Measurements from ENCODE around the gene CKLF.

CKLF gene

DNA sequence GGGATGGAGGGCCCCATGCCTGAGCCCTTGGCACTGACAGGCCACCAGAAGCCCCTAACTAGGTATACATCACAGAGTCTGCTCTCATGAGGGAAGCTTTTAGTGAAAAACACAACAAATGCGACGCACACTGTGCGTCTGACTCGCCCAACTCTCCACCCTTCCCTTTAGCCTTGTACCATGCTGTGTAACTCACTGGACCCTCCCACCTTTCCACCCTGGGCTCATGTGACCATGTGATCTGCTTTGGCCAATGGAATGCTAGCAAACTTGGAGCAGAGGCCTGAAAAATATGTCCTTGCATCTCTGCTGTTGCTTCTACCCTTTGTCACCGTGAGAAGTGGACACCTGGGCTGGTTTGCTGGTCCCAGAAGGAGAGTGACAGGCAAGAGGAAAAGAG, 24.1 kb upstream of the CKLF start:
- DNase-seq (ENCODE audit: low spot score) = no peak
- TF ChIP-seq, protein P1, sequence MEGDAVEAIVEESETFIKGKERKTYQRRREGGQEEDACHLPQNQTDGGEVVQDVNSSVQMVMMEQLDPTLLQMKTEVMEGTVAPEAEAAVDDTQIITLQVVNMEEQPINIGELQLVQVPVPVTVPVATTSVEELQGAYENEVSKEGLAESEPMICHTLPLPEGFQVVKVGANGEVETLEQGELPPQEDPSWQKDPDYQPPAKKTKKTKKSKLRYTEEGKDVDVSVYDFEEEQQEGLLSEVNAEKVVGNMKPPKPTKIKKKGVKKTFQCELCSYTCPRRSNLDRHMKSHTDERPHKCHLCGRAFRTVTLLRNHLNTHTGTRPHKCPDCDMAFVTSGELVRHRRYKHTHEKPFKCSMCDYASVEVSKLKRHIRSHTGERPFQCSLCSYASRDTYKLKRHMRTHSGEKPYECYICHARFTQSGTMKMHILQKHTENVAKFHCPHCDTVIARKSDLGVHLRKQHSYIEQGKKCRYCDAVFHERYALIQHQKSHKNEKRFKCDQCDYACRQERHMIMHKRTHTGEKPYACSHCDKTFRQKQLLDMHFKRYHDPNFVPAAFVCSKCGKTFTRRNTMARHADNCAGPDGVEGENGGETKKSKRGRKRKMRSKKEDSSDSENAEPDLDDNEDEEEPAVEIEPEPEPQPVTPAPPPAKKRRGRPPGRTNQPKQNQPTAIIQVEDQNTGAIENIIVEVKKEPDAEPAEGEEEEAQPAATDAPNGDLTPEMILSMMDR (IDR thresholded peaks at IDR 0.05; ENCODE audit: extremely low read depth, missing control alignments) = no peak

DNA sequence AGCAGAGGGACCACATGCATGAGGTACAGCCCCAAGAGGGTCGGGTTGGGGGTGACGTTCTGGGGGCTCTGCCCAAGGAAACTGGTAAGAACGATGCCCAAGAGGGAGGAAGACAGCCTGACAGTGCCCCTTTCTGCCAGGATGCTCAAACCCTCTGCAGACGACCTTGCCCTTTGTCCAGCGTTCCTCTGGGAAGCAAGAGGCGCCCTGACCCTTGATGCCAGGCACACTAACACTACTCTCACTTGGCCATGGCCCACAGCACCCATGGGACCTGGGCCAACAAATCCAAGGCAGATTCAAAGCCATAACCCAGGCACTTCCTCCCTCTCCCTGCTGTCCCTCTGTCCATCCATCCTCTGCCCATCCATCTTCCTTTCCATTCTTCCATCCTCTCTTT, 22.9 kb upstream of the CKLF start:
- TF ChIP-seq, protein P1 (IDR thresholded peaks at IDR 0.05; ENCODE audit: extremely low read depth, missing control alignments) = no peak

DNA sequence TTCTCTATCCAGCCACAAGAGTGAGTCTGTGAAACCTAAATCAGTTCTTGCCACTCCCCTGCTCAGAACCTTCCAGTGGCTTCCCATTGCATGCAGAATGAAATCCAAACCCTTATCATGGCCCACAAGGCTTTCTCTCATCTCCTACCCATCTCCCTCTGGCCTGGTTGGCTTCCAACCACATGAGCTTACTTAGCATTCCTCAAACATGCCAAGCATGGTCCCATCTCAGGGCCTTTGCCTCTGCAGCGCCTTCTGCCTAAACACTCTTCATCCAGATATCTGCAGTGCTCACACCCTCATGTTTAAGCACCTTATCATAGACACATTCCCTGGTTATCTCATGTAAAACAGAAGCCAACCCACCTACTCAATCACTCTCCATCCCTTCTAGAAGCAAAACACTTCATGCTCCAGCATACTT, 18.0 kb upstream of the CKLF start:
- DNase-seq (ENCODE audit: low spot score) = no peak
- TF ChIP-seq, protein P1 (IDR thresholded peaks at IDR 0.05; ENCODE audit: extremely low read depth, missing control alignments) = no peak

More for the DNA sequence above, 22.9 kb upstream of the CKLF start:
- no peak for DNase-seq (ENCODE audit: low spot score)

DNA sequence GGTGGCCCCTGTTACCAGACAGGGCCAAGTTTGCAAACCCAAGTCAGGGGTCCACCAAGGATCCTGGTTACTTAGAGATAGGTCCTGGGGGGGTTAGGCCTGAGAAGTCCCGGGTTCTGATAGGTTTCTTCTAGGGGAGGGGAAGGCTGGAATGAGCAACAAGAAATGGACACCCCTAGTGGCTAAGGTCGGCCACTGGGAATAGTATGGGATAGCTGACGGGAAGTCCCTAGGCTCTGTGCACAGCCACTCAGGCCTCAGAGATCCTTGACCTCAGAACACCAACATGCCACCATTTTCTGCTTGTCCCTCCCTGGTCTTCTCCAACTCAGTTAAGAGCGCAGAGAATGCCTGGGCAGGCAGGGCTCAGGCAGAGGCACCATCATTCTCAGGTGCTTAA, 15.9 kb upstream of the CKLF start:
- no peak for DNase-seq (ENCODE audit: low spot score)
- TF ChIP-seq, protein P1 (IDR thresholded peaks at IDR 0.05; ENCODE audit: extremely low read depth, missing control alignments) = no peak

DNA sequence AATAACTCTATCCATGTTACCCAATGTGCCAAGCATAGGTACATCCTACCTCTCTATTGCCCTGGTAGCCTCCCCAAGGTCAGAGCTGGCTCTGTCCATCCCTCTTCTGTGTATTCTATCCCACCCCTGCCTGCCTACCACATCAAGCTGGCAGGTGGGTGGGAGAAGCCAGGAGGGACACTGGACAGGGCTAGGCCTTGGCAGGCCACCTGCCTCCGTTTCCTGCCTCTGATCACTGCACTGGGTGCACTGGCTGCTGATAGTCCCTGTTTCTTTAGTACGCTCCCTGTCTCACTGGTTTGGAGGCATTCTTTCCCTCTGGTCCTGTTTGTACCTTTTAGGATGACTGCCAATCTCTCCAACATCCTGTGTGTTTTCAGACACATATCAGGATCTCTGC, 15.1 kb upstream of the CKLF start:
- no peak for DNase-seq (ENCODE audit: low spot score)

DNA sequence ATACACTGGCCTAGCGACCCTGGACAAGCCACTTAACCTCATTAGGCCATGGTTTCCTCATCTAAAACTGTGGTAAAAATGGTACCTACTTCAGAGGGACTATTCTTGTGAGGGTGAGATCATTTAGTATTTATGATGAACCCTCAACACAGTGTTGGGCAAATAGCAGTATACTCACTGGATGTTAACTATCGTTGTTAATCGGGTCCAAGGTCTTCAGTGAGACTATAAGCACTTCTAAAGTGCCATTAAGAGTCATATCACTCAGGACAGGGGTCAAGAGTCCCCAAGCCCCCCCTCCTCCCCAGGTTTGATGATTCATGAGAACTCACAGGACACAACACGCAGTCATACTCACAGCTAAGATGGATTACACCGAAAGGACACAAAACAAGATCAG, 13.5 kb upstream of the CKLF start:
- TF ChIP-seq, protein P1 (IDR thresholded peaks at IDR 0.05; ENCODE audit: extremely low read depth, missing control alignments) = no peak
- no peak for DNase-seq (ENCODE audit: low spot score)

More for the DNA sequence above, 15.1 kb upstream of the CKLF start:
- TF ChIP-seq, protein P1 (IDR thresholded peaks at IDR 0.05; ENCODE audit: extremely low read depth, missing control alignments) = no peak

DNA sequence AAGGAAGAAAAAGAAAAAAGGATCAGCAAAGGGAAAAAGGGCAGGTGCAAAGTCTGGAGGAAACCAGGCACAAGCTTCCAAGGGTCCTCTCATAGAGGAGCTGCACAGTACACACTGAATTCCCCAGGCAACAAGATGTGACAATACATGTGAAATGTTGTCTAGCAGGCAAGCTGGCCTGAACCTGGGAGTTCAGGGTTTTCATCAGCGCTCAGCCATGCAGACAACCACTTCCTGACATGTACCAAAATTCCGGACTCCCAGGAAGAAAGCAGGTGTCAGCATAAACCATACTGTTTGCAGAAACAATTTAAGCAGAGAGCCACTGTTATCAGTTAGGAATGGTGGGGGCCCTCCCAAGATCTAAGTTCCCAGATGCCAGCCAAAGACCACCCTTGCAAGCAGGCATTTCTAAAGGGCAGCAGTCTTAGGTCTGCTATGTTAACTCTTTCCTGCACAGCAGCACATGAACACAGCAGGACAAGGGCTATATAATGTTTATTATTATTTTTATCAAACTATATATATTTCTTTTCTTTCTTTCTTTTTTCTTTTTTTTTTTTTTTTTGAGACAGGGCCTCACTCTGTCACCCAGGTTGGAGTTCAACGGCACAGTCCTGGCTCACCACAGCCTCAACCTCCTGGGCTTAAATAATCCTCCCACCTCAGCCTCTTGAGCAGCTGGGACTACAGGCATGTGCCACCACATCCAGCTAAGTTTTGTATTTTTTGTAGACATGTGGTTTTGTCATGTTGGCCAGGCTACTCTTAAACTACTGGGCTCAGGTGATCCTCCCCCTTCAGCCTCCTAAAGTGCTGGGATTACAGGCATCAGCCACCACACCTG, 12.5 kb upstream of the CKLF start:
- TF ChIP-seq, protein P1 (IDR thresholded peaks at IDR 0.05; ENCODE audit: extremely low read depth, missing control alignments) = no peak
- peak; percentile 50 for DNase-seq (ENCODE audit: low spot score)

Measured in GM20000 (cell line).